B cell (primary cell): ENCODE results near the gene CD200. TPM values are rescaled to one million over a fixed set of nuclear protein-coding genes. Genes with fewer than 3 reads are reported as not detected.

Experiments used
- ATAC-seq: fragments of 200-7000 bp; cut with Tn5 transposase; one replicate; pipeline ENCODE4 v1.10.0; 2021; ENCODE audit warnings: low read depth, mild to moderate bottlenecking, moderate number of reproducible peaks, moderate library complexity
- CTCF ChIA-PET: fragments of 350-600 bp; sonication (Branson Sonifier 250); formaldehyde crosslinking; loops from one replicate; lab custom pipeline; 2021; ENCODE audit warnings: antibody characterized with exemption, inconsistent platforms; lab: Charles Lee
- POLR2A ChIA-PET: fragments of 350-600 bp; sonication (Branson Sonifier 250); formaldehyde crosslinking; loops from one replicate; lab custom pipeline; 2021; ENCODE audit warnings: antibody characterized with exemption; lab: Charles Lee
- DNase-seq: peaks from one replicate; pipeline ENCODE4 v3.0.0; 2013
- H2AFZ ChIP-seq: 2 replicates; pipeline ENCODE4 v1.6.1; 2012; ENCODE audit warnings: mild to moderate bottlenecking, low read depth, low read length; ENCODE audit not compliant: insufficient read depth, poor library complexity, severe bottlenecking
- H3K27ac ChIP-seq, 2 donors: 1 replicate in 1 of 2; 2 replicates in 1 of 2; pipeline ENCODE4 v1.5.1; 2012 to 2013; ENCODE audit warnings: low read length in 2 of 2, mild to moderate bottlenecking in 2 of 2, moderate library complexity in 1 of 2
- H3K27me3 ChIP-seq, 4 experiments: fragments of 200-600 bp in 1 of 4; sonication (generic) in 1 of 4; replicated peaks in 1 of 4; 1 replicate in 2 of 4; 2 replicates in 2 of 4; pipeline versions ENCODE4 v1.6.1 to v1.7.0; 2013 to 2016; ENCODE audit warnings: low read length in 3 of 4, mild to moderate bottlenecking in 2 of 4, mixed read lengths in 1 of 4, moderate library complexity in 1 of 4; ENCODE audit not compliant: insufficient read depth in 4 of 4, control insufficient read depth in 3 of 4; ENCODE audit errors: control extremely low read depth in 1 of 4
- H3K36me3 ChIP-seq, 2 experiments: replicated peaks in 1 of 2; 1 replicate in 1 of 2; 2 replicates in 1 of 2; pipeline versions ENCODE4 v1.6.1 to v1.7.1; 2013; ENCODE audit warnings: low read length in 1 of 2; ENCODE audit not compliant: insufficient read depth in 2 of 2, control insufficient read depth in 1 of 2; ENCODE audit errors: control extremely low read depth in 1 of 2, extremely low read depth in 1 of 2
- H3K4me1 ChIP-seq, 2 donors: fragments of 200-600 bp in 1 of 2; sonication (generic) in 1 of 2; 1 replicate in 1 of 2; 2 replicates in 1 of 2; pipeline versions ENCODE4 v1.5.1 to v1.6.1; 2013 to 2017; ENCODE audit warnings: low read length in 2 of 2; ENCODE audit not compliant: control insufficient read depth in 2 of 2, insufficient read depth in 2 of 2
- H3K4me2 ChIP-seq: replicated peaks from 2 replicates; pipeline ENCODE3; 2012; ENCODE audit warnings: mild to moderate bottlenecking, low read depth, low read length; ENCODE audit not compliant: poor library complexity, severe bottlenecking
- H3K4me3 ChIP-seq, 5 experiments: fragments of 200-600 bp in 1 of 5; sonication (generic) in 1 of 5; 1 replicate in 3 of 5; 2 replicates in 2 of 5; pipeline versions ENCODE4 v1.5.1 to v1.7.0; 2011 to 2016; ENCODE audit warnings: low read length in 4 of 5, mild to moderate bottlenecking in 4 of 5, low read depth in 2 of 5, control low read depth in 1 of 5, moderate library complexity in 1 of 5; ENCODE audit not compliant: insufficient read depth in 1 of 5; ENCODE audit errors: control extremely low read depth in 1 of 5, extremely low read depth in 1 of 5
- H3K79me2 ChIP-seq: fragments of 200-600 bp; sonication (generic); one replicate; pipeline ENCODE4 v1.6.0; 2016; ENCODE audit warnings: low read length; ENCODE audit not compliant: control insufficient read depth, insufficient read depth
- H3K9ac ChIP-seq: fragments of 200-600 bp; sonication (generic); 2 replicates; pipeline ENCODE4 v1.6.1; 2017; ENCODE audit warnings: mild to moderate bottlenecking, low read length, moderate library complexity
- H3K9me3 ChIP-seq, 3 donors: one replicate each; pipeline versions ENCODE4 v1.6.1 to v1.7.1; 2013; ENCODE audit warnings: low read length in 2 of 3; ENCODE audit not compliant: control insufficient read depth in 2 of 3, insufficient read depth in 1 of 3; ENCODE audit errors: control extremely low read depth in 1 of 3
- H4K20me1 ChIP-seq: 2 replicates; pipeline ENCODE4 v1.6.0; 2012; ENCODE audit warnings: mild to moderate bottlenecking, low read length; ENCODE audit not compliant: insufficient read depth, control insufficient read depth, poor library complexity, severe bottlenecking
- H3K27ac Mint-ChIP-seq: one replicate; pipeline ENCODE4 v1.8.0; 2021; ENCODE audit warnings: mixed read lengths
- H3K27me3 Mint-ChIP-seq: one replicate; pipeline ENCODE4 v1.8.0; 2021; ENCODE audit warnings: mixed read lengths
- H3K4me1 Mint-ChIP-seq: one replicate; pipeline ENCODE4 v1.8.0; 2021; ENCODE audit warnings: mixed read lengths
- H3K4me3 Mint-ChIP-seq: one replicate; pipeline ENCODE4 v1.8.0; 2021; ENCODE audit warnings: mixed read lengths
- H3K9me3 Mint-ChIP-seq: one replicate; pipeline ENCODE4 v1.8.0; 2022; ENCODE audit warnings: mixed read lengths; ENCODE audit not compliant: insufficient read depth
- EZH2 ChIP-seq: IDR thresholded peaks from 2 replicates; pipeline ENCODE4 v1.6.1; 2012; ENCODE audit warnings: borderline replicate concordance, low read depth, mild to moderate bottlenecking, moderate library complexity, low read length; ENCODE audit not compliant: insufficient read depth, poor library complexity, severe bottlenecking
- WGBS: methylation state at CpG from one replicate; pipeline ENCODE4 v1.1.5; 2013; ENCODE audit warnings: missing lambda C conversion rate; ENCODE audit not compliant: insufficient coverage; 5-methylcytosine and 5-hydroxymethylcytosine counted together
- intact Hi-C: fragments of 100-400 bp; cut with micrococcal nuclease; formaldehyde crosslinking; loops from one replicate; pipeline ENCODE4 v1.10.0; 2022
- polyA plus RNA-seq: library from polyadenylated mRNA; depleted of rRNA; stranded (reverse); fragments of >200 nt; gene quantifications from 2 replicates; pipeline ENCODE4 v1.2.3, GENCODE V29; 2012
- total RNA-seq, 2 donors: library from RNA; stranded (reverse); fragments of 120-200 nt in 1 of 2; gene quantifications; 1 replicate in 1 of 2; 2 replicates in 1 of 2; pipeline versions ENCODE4 v1.2.3 to v1.2.4, GENCODE V29; 2013 to 2022
- TF ChIP-seq, protein P1 (sequence below): fragments of 200-600 bp; IDR thresholded peaks from one replicate; pipeline ENCODE4 v1.8.0; 2022; ENCODE audit warnings: antibody characterized with exemption, mild to moderate bottlenecking

CD200 gene
- total and polyA plus RNA-seq, 2 donors (not counting 1 experiment from before 2014, with no cell fraction given) = 35.0 to 49.9 TPM

DNA sequence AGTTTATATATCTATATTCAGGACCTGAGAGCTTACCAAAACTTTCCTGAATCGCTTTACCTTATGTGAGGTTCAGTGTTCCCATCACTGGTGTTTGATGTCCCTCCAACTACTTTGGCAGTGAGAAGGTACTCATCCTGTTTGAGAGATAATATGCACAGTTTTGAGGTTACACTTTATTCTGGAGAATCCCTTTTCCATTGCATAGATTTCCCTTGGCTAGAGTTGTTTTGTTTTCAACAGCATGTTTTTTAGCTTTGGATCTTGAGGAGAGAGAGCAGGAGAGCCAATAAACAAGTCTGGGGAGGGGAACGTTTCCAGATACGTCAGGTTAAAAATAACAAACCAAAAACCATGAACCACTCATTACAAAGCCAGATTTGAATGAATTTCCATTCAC lies 33.6 kb downstream of the CD200 start:
- no peaks in the 10 kb centered on the region for H3K27me3 ChIP-seq
- no peak overlapping the region for H2AFZ ChIP-seq
- Mint-ChIP-seq H3K27me3 (no peaks in the 10 kb centered on the region), H3K4me3 (no peak overlapping the region), H3K4me1 (peaks cover 26% of the 10 kb centered on the region), H3K27ac (peak overlapping the region; percentile 84), H3K9me3 (no peaks in the 10 kb centered on the region)
- H3K4me1 ChIP-seq = peaks cover 20 to 22% of the 10 kb centered on the region in 2 donors
- no peak for DNase-seq
- H3K79me2 ChIP-seq = no peaks in the 10 kb centered on the region
- intact Hi-C loops = no loop called here
- no peak overlapping the region for H3K4me3 ChIP-seq
- H3K9ac ChIP-seq = no peak overlapping the region
- TF ChIP-seq, protein P1, sequence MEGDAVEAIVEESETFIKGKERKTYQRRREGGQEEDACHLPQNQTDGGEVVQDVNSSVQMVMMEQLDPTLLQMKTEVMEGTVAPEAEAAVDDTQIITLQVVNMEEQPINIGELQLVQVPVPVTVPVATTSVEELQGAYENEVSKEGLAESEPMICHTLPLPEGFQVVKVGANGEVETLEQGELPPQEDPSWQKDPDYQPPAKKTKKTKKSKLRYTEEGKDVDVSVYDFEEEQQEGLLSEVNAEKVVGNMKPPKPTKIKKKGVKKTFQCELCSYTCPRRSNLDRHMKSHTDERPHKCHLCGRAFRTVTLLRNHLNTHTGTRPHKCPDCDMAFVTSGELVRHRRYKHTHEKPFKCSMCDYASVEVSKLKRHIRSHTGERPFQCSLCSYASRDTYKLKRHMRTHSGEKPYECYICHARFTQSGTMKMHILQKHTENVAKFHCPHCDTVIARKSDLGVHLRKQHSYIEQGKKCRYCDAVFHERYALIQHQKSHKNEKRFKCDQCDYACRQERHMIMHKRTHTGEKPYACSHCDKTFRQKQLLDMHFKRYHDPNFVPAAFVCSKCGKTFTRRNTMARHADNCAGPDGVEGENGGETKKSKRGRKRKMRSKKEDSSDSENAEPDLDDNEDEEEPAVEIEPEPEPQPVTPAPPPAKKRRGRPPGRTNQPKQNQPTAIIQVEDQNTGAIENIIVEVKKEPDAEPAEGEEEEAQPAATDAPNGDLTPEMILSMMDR = no peak
- TF ChIP-seq EZH2 = no peak
- H4K20me1 ChIP-seq = no peaks in the 10 kb centered on the region
- no peak overlapping the region for H3K4me2 ChIP-seq
- peak overlapping the region in 1 of 2 donors; percentile 21 for H3K27ac ChIP-seq
- H3K36me3 ChIP-seq = peaks cover 0 to 32% of the 10 kb centered on the region in 2 experiments
- POLR2A ChIA-PET = no interaction called here
- no peak for ATAC-seq
- CTCF ChIA-PET = interaction anchor here (0.8 kb wide), 1 partner anchor 38 kb away, joined by 3 read pairs; no protein-coding TSS in a partner anchor
- H3K9me3 ChIP-seq = no peaks in the 10 kb centered on the region
- WGBS = 100% methylated on average over 1 of the region's 3 CpGs

DNA sequence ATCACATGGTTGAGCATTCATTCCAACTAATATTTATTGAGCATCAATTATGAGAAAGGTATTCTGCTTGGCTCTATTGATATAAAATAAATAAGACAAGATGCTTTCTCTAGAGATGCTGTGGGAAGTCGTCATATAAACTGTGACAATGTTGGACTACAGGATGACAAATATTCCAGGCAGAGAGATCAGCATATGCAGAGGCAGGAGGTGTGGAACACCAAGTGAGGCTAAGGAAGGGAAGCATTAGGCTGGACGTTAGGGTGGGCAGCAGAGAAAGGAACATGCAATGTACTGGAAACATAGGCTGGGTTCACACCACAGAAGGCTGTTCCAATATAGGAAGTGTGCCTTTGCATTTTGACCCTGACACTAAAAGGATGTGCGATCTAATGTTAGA lies 38.6 kb downstream of the CD200 start:
- Histone ChIP-seq H3K4me1 (peaks cover 8 to 14% of the 10 kb centered on the region in 2 donors), H3K79me2 (no peaks in the 10 kb centered on the region), H3K27ac (no peak overlapping the region), H3K4me3 (no peak overlapping the region), H2AFZ (no peak overlapping the region), H3K9ac (no peak overlapping the region), H4K20me1 (no peaks in the 10 kb centered on the region), H3K4me2 (no peak overlapping the region), H3K36me3 (peaks cover 0 to 1% of the 10 kb centered on the region in 2 experiments), H3K27me3 (no peaks in the 10 kb centered on the region), H3K9me3 (no peaks in the 10 kb centered on the region)
- ChIA-PET CTCF (no interaction called here), POLR2A (no interaction called here)
- no peak for DNase-seq
- WGBS = 88% methylated on average over 2 of the region's 3 CpGs
- no peak for ATAC-seq
- H3K27ac Mint-ChIP-seq = no peak overlapping the region
- TF ChIP-seq, protein P1 = no peak
- TF ChIP-seq EZH2 = no peak
- no peaks in the 10 kb centered on the region for H3K27me3 Mint-ChIP-seq
- intact Hi-C loops = loop anchor here (5.0 kb wide), 1 partner anchor 44 kb away; no protein-coding TSS in a partner anchor
- no peak overlapping the region for H3K4me3 Mint-ChIP-seq
- no peaks in the 10 kb centered on the region for H3K9me3 Mint-ChIP-seq
- H3K4me1 Mint-ChIP-seq = peaks cover 20% of the 10 kb centered on the region
